ENCODE results near the gene ACADM. TPM values are rescaled to one million over a fixed set of nuclear protein-coding genes. Genes with fewer than 3 reads are reported as not detected.

The ACADM gene
- total RNA-seq, 2 donors from 2014 or later = 101 to 178 TPM

GRCh38 chr1:75791022-75791421 is 66.5 kb downstream of the ACADM start:
- no peak for DNase-seq (ENCODE audit: low spot score)
- peaks cover 65% of the 10 kb centered on the region for H3K36me3 ChIP-seq
- no peaks in the 10 kb centered on the region for H3K27me3 ChIP-seq
- TF ChIP-seq CTCF (IDR thresholded peaks at IDR 0.05) = no peak
- peak overlapping the region in 1 of 2 donors; percentile 40 for H3K27ac ChIP-seq
- H3K4me3 ChIP-seq = no peak overlapping the region
- no peaks in the 10 kb centered on the region for H3K9me3 ChIP-seq
- H3K4me1 ChIP-seq = peaks cover 0 to 43% of the 10 kb centered on the region in 2 donors

GRCh38 chr1:75792091-75792490 is 67.6 kb downstream of the ACADM start:
- TF ChIP-seq CTCF (IDR thresholded peaks at IDR 0.05) = no peak
- H3K36me3 ChIP-seq = peaks cover 76% of the 10 kb centered on the region
- H3K27ac ChIP-seq = no peak overlapping the region

GRCh38 chr1:75794382-75794781 is 69.9 kb downstream of the ACADM start:
- Histone ChIP-seq H3K4me1 (peaks cover 0 to 18% of the 10 kb centered on the region in 2 donors), H3K9me3 (no peaks in the 10 kb centered on the region), H3K27me3 (no peaks in the 10 kb centered on the region), H3K27ac (no peak overlapping the region), H3K36me3 (peaks cover 82% of the 10 kb centered on the region), H3K4me3 (no peak overlapping the region)
- TF ChIP-seq CTCF (IDR thresholded peaks at IDR 0.05) = no peak
- DNase-seq (ENCODE audit: low spot score) = no peak

More at GRCh38 chr1:75792091-75792490, 67.6 kb downstream of the ACADM start:
- H3K4me1 ChIP-seq = peaks cover 0 to 41% of the 10 kb centered on the region in 2 donors
- H3K27me3 ChIP-seq = no peaks in the 10 kb centered on the region
- H3K4me3 ChIP-seq = no peak overlapping the region
- DNase-seq (ENCODE audit: low spot score) = no peak
- no peaks in the 10 kb centered on the region for H3K9me3 ChIP-seq

- DNase-seq (ENCODE audit: low spot score) = no peak
- TF ChIP-seq CTCF (IDR thresholded peaks at IDR 0.05) = no peak
- no peaks in the 10 kb centered on the region for H3K27me3 ChIP-seq
- H3K4me3 ChIP-seq = no peak overlapping the region
- H3K4me1 ChIP-seq = peaks cover 0 to 4% of the 10 kb centered on the region in 2 donors
- H3K27ac ChIP-seq = no peak overlapping the region
- peaks cover 69% of the 10 kb centered on the region for H3K36me3 ChIP-seq
- H3K9me3 ChIP-seq = no peaks in the 10 kb centered on the region
Observed at GRCh38 chr1:75795703-75796193, 71.2 kb downstream of the ACADM start.

- H3K36me3 ChIP-seq = peaks cover 60% of the 10 kb centered on the region
- H3K27me3 ChIP-seq = no peaks in the 10 kb centered on the region
- H3K4me3 ChIP-seq = no peak within 1 kb of the TSS
- DNase-seq (ENCODE audit: low spot score) = no peak
- no peaks in the 10 kb centered on the region for H3K4me1 ChIP-seq
- TF ChIP-seq CTCF (IDR thresholded peaks at IDR 0.05) = no peak
- no peaks in the 10 kb centered on the region for H3K9me3 ChIP-seq
- no peak within 1 kb of the TSS for H3K27ac ChIP-seq
Observed at GRCh38 chr1:75796376-75797272, 72.1 kb downstream of the ACADM start, which contains the start of gene MSH4. MSH4 (plus strand) TSS chr1:75796882; CDS start chr1:75796986, 104 bp downstream.

Data from right atrium auricular region (tissue), 2 donors.